ENCODE measurements around the gene COL4A1. TPM values are rescaled to one million over a fixed set of nuclear protein-coding genes. Genes with fewer than 3 reads are reported as not detected.

COL4A1 gene
- total RNA-seq, 1 donor from 2014 or later: 2,489 TPM

DNA sequence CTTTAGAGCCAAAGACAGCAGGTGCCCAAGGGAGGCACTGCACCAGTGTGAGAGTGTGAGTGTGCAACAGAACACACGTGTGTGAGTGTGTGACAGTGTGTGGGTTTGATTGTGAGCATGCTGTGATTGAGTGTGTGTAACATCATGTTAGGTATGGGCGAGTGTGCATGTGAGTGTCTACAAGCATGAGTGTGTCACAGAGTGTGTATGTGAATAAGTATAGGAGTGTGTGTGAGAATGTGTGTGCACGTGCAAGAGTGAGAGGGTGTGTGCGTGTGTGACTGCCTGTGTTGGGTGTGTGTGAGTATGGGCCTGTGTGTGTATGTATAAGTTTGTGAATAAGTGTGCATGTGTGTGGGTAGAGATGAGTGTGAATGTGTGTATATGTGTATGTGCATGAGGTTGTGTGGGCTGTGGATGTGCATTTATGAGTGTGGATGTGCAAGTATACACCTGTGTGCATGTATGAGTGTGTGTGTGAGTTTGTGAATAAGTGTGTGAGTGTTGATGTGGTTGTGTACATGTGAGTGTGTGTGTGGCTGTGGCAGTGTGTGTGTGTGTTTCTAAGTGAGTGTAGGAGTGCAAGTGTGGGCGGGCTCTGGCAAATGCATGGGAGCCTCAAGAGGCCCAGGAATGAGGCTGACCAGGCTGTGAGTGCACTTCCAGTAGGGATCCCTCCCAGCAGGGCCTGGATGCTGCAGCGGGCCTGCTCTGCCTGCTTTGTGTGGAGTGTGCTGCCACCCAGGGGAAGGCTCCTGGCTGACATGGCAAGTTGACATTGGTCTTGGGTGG lies 198.4 kb downstream of the COL4A1 start:
- H3K27ac Mint-ChIP-seq (ENCODE audit: unreplicated experiment): no peak overlapping the region
- H3K4me1 ChIP-seq (ENCODE audit: insufficient read depth, low read length): peaks cover 24% of the 10 kb centered on the region
- TF ChIP-seq, protein P1, sequence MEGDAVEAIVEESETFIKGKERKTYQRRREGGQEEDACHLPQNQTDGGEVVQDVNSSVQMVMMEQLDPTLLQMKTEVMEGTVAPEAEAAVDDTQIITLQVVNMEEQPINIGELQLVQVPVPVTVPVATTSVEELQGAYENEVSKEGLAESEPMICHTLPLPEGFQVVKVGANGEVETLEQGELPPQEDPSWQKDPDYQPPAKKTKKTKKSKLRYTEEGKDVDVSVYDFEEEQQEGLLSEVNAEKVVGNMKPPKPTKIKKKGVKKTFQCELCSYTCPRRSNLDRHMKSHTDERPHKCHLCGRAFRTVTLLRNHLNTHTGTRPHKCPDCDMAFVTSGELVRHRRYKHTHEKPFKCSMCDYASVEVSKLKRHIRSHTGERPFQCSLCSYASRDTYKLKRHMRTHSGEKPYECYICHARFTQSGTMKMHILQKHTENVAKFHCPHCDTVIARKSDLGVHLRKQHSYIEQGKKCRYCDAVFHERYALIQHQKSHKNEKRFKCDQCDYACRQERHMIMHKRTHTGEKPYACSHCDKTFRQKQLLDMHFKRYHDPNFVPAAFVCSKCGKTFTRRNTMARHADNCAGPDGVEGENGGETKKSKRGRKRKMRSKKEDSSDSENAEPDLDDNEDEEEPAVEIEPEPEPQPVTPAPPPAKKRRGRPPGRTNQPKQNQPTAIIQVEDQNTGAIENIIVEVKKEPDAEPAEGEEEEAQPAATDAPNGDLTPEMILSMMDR (IDR thresholded peaks at IDR 0.05; ENCODE audit: insufficient read depth, low read depth, low read length): peak; percentile 68
- TF ChIP-seq EZH2 (IDR thresholded peaks at IDR 0.05; ENCODE audit: insufficient read depth, low read length): no peak
- peak; percentile 82 for FAIRE-seq
- H3K36me3 ChIP-seq (ENCODE audit: insufficient read depth, low read length): no peaks in the 10 kb centered on the region
- H3K4me3 ChIP-seq (ENCODE audit: insufficient read depth, low read depth, low read length): no peak overlapping the region
- no peaks in the 10 kb centered on the region for H3K9me3 ChIP-seq (ENCODE audit: insufficient read depth, low read depth, low read length)
- H2AFZ ChIP-seq (ENCODE audit: low read depth, low read length): no peak overlapping the region
- H3K9ac ChIP-seq (ENCODE audit: low read length): peak overlapping the region; percentile 19
- no peaks in the 10 kb centered on the region for H3K9me3 Mint-ChIP-seq (ENCODE audit: unreplicated experiment)
- peak overlapping the region; percentile 75 for H3K4me2 ChIP-seq (ENCODE audit: low read length)
- no peaks in the 10 kb centered on the region for H3K36me3 Mint-ChIP-seq (ENCODE audit: low read depth, unreplicated experiment)
- H3K27me3 ChIP-seq (ENCODE audit: insufficient read depth, low read length): no peaks in the 10 kb centered on the region
- no peaks in the 10 kb centered on the region for H3K79me2 ChIP-seq (ENCODE audit: insufficient read depth, low read length)
- H3K4me3 Mint-ChIP-seq (ENCODE audit: unreplicated experiment): no peak overlapping the region
- peaks cover 11% of the 10 kb centered on the region for H3K4me1 Mint-ChIP-seq (ENCODE audit: low read depth, unreplicated experiment)
- H3K27ac ChIP-seq (ENCODE audit: low read depth, low read length): no peak overlapping the region
- no peaks in the 10 kb centered on the region for H4K20me1 ChIP-seq (ENCODE audit: insufficient read depth, low read length)
- DNase-seq (ENCODE audit: low read depth): peak; percentile 78
- no peaks in the 10 kb centered on the region for H3K27me3 Mint-ChIP-seq (ENCODE audit: low read depth, unreplicated experiment)

DNA sequence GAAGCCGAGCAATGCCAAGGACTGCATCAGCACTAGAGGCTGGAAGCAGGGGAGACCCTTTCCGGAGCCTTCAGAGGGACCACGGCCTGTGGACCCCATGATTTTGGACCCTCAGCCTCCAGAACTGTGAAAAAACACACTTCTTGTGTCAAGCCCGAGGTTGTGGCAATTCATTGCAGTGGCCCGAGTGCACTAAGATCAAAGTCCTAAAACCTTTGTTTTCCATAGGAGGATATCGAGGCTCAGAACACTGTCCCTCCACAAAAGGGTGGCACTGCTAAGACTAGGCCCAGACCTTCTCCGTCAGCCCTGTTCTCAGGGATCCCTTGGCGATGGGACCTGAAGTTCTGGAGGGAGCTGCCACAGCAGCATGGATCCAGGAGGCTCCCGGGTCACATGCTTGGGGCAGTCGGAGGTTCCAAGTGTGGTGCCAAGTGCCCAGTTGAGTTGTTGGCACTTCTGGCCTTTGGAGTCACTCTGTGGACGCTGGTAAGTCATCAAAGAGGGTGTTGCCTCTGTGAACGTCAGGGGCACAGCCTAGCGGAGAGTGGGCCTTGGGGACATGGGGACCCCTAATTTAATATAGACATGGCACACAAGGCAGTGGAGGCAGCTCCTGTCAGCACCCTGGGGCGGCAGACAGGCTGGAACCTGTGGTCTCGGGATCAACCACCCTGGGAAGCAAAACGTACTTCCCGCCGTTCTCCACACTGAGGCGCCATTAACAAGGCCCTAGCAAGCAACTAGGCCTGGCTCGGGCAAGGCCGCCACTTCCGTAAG lies 199.2 kb downstream of the COL4A1 start:
- no peaks in the 10 kb centered on the region for H3K27me3 Mint-ChIP-seq (ENCODE audit: low read depth, unreplicated experiment)
- H3K27ac Mint-ChIP-seq (ENCODE audit: unreplicated experiment): no peak overlapping the region
- peaks cover 10% of the 10 kb centered on the region for H3K4me1 Mint-ChIP-seq (ENCODE audit: low read depth, unreplicated experiment)
- H3K9me3 Mint-ChIP-seq (ENCODE audit: unreplicated experiment): no peaks in the 10 kb centered on the region
- Histone ChIP-seq H4K20me1 (ENCODE audit: insufficient read depth, low read length) (no peaks in the 10 kb centered on the region), H3K4me3 (ENCODE audit: insufficient read depth, low read depth, low read length) (no peak overlapping the region), H3K4me2 (ENCODE audit: low read length) (no peak overlapping the region), H3K27ac (ENCODE audit: low read depth, low read length) (no peak overlapping the region), H3K9ac (ENCODE audit: low read length) (no peak overlapping the region), H3K79me2 (ENCODE audit: insufficient read depth, low read length) (no peaks in the 10 kb centered on the region), H3K9me3 (ENCODE audit: insufficient read depth, low read depth, low read length) (no peaks in the 10 kb centered on the region), H3K27me3 (ENCODE audit: insufficient read depth, low read length) (no peaks in the 10 kb centered on the region), H3K4me1 (ENCODE audit: insufficient read depth, low read length) (peaks cover 16% of the 10 kb centered on the region), H3K36me3 (ENCODE audit: insufficient read depth, low read length) (no peaks in the 10 kb centered on the region), H2AFZ (ENCODE audit: low read depth, low read length) (no peak overlapping the region)
- H3K4me3 Mint-ChIP-seq (ENCODE audit: unreplicated experiment): no peak overlapping the region
- no peaks in the 10 kb centered on the region for H3K36me3 Mint-ChIP-seq (ENCODE audit: low read depth, unreplicated experiment)
- no peak for FAIRE-seq
- no peak for TF ChIP-seq EZH2 (IDR thresholded peaks at IDR 0.05; ENCODE audit: insufficient read depth, low read length)
- TF ChIP-seq, protein P1 (IDR thresholded peaks at IDR 0.05; ENCODE audit: insufficient read depth, low read depth, low read length): peak; percentile 15
- no peak for DNase-seq (ENCODE audit: low read depth)
